Skin epidermis (tissue), 12 donors: ENCODE data around the gene PKNOX2.
A peak's percentile ranks its signal among the peaks of the same experiment; 100 is the strongest.

Experiments used
- H3K27ac ChIP-seq, 21 experiments: fragments of 200-600 bp; sonication (generic) in 11 of 21; one replicate each; pipeline ENCODE4 v1.5.0; 2020; ENCODE audit warnings: mild to moderate bottlenecking in 3 of 21, inconsistent platforms in 2 of 21, moderate library complexity in 2 of 21
- H3K4me3 ChIP-seq, 7 experiments: fragments of 200-600 bp; sonication (generic) in 2 of 7; one replicate each; pipeline ENCODE4 v1.5.0; 2020; ENCODE audit warnings: inconsistent platforms in 2 of 7, mild to moderate bottlenecking in 2 of 7, moderate library complexity in 1 of 7

Gene PKNOX2

DNA sequence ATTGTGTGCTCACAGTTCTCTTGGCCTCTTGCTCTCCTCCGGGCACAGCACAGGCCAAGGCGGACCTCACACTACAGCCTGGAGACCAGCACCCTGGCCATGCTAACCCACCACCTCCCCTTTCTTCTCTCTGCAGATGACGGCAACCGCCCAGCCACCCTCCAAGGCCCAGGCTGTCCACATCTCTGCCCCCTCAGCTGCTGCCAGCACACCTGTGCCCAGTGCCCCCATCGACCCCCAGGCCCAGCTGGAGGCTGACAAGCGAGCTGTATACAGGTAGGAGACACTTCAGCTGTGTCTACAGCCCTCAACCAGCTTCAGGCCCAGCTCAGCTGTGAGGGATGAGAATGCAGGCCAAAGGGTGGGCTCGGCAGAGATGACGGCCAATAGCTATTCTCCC, 203.2 kb downstream of the PKNOX2 start:
- Histone ChIP-seq H3K27ac (no peak overlapping the region), H3K4me3 (no peak overlapping the region)

DNA sequence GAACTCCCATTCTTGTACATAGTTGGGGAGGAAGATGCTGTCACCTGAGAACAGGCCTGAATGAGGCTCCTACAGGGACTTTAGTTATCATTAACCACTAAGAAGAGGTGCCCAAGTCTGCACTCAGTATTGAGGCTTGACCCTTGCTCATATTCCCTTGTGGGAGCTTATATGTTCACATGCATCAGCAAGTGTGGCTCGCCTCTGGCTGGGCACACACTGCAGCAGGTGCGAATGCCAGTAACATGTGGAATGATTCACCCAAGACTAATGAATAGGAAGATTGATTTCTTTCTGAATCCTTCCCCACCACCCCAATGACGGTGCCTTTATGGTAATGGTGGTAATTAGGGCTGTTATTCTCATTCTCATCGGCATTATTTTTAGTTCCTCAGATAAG, 204.2 kb downstream of the PKNOX2 start:
- no peak overlapping the region for H3K27ac ChIP-seq
- no peak overlapping the region for H3K4me3 ChIP-seq

DNA sequence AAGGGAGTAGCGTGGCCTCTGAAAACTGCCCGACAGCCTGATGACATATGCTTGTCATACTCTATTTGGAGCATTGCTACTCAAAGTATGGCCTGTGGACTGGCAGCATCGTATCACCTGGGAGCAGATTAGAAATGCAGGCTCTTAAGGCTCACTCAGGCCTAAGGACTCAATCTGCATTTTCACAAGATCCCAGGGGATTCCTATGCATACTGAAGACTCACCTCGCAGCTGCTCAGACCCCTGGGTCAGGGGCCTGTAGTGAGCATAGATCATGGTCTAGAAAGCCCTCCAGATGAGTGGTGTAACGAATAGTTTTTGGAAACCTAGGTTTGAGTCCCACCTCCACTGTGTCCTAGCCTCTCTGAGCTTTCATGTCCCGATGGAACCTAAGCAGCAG, 205.3 kb downstream of the PKNOX2 start:
- Histone ChIP-seq H3K27ac (no peak overlapping the region), H3K4me3 (no peak overlapping the region)

DNA sequence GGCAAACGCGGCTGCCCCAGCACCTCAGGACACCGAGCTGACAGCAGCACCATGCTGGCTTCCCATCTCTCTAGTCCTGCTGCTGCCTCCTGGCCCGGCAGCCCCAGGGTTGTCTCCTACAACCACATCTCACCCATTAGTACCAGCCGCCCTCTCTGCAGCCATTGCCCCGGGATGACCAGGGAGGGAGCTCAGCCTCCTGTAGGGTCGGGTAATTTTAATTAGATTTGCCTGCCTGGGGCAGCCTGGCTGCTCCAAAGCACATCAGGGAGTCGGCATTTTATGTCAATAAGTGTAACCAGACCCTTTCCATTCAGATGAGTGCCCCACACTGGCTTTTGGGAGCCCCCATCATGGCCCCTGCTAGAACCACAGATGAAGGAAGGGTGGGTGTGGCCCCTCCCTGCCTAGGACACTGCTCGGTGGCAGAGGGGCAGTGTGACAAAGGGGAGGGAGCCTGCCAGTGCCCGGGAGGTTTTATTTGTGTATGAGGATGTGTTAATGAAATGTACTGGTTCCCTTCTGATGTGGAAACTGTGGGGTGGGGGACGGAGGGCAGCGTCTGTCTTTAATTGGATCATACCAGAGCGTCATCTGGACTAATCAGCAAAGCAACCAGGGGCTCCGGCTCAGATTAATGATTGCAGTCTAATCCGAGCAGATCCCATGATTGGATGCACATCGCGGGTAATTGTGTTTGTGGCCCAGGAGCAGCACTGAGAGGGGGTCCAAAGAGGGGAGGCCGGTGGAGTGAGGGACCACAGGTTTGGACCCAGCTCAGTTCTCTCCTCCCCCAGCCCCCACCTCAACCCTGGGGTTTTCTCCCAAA, 206.2 kb downstream of the PKNOX2 start:
- H3K27ac ChIP-seq: no peak overlapping the region
- no peak overlapping the region for H3K4me3 ChIP-seq

DNA sequence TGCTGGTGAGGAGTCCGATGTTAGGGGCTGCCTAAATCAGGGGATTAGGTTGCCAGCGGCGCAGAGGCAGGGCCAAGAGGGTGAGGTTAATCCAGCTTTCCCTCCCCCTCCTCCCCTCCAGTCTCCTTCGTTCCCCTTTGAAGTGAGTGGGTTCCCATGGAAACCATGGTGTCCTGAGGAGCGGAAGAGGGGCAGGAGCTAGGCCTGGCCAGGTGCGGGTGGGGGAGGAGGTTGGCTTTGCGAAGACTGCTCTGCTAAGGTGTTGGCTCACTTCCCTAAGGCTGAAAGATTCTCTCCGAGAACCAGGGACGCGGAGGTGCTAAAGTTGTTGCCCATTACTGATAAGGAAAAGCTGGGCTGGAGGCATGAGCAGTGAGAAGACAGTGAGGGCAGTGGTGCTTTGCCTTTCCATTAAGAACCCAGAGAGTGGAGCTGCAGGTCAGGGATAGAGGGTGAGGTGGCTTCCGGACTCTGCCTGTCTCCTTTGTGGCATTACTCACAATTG, 206.9 kb downstream of the PKNOX2 start:
- Histone ChIP-seq H3K4me3 (no peak overlapping the region), H3K27ac (no peak overlapping the region)

DNA sequence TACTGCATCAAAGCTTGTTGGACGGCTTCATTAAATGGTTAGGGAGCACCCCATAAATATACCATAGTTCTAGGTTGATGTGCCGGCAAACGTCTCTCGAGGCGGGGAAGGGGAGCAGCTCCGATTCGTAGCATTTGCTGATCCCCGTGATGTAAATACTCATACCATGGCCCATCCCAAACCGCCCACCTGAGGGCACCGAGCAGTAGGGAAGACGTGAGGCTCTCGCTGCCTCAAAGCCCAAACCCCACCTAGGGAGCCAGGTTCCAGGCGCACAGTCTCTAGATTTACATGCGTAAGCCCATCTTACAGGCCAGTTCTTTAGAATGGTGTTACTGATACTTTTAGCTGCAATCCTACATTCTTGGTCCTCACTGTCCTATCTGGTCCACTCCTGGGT, 207.5 kb downstream of the PKNOX2 start:
- H3K27ac ChIP-seq: no peak overlapping the region
- no peak overlapping the region for H3K4me3 ChIP-seq

DNA sequence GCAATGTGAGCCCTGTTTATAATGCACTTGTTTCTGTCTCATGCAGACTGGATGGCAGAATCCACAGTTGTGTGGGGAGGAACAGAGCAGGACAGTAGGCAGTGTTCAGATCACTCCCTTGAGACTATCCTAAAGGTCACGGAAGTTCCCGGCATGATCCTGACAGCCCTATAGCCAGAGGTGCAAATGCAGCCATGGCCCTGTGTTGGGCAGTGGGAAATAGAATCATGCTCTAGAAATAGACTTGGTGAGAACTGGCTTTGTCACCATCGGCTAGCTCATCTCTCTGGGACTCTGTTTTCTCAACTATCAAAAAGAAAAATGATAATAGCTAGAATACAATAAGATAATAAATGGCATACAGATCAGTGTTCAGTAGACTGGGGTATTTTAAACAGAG, 208.4 kb downstream of the PKNOX2 start:
- Histone ChIP-seq H3K27ac (no peak overlapping the region), H3K4me3 (no peak overlapping the region)

DNA sequence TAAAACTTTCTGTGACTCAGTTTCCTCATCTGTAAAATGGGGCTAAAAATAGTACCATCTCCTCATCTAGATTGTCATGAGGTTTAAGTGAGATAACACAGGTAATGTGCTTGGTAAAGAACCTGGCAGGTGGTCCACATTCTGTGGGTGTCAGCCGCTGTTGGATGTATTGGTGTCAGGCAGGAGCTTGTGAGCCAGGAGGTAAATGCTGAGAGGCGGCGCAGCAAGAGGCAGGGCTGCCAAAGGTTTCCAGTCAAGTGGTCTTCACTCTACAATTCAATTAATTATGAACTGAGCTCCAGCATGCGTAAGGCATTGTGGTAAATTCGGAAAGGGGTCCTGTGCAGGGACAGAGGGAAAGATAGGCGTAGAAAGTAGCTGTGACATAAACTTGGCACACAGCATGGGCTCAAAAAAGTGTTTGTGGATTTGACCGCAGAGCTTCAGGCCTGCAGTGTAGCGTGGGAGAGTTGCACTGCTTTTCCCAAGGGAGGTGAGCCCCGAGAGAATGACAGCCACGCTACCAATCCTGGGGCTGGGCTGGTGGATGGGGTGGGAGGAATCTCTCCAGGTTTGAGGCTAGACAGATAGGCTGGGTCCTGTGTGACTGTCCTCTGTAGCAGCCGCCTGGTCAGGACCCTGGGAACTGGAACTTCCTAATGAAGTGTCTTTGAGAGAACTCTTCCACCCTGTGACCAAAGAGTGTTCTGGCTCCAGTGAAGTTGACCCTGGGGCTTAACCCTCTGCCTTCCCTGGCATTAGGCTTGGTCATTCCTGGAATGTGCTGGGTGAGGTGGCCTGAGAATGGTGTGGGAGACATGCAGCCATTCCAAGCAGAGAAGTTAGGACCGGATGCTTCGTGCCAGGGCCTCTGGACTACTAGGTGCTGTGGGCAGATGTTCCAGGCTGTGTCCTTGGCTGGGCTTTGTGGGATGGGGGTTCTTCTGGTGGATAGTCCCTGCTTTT, 209.2 kb downstream of the PKNOX2 start:
- no peak overlapping the region for H3K27ac ChIP-seq
- H3K4me3 ChIP-seq: no peak overlapping the region

DNA sequence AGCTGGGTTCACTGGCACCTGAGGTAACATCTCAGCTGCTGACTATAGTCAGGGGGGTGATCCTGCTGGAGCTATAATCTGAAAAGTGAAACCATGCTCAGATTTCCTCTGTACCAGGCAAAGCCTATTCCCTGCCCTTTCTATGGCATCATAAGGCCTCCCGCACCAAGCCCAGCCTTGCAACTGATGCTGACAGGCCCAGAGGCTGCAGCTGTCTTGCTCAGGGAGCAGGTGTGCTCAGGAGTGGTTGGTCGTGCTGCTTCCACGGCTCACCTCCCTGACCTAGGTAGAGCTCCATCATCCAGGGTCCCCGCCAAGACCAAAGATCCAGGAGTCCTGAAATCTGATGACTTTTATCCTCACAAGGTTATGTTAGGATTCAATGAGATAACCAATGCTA, 209.8 kb downstream of the PKNOX2 start:
- no peak overlapping the region for H3K27ac ChIP-seq
- H3K4me3 ChIP-seq: no peak overlapping the region

DNA sequence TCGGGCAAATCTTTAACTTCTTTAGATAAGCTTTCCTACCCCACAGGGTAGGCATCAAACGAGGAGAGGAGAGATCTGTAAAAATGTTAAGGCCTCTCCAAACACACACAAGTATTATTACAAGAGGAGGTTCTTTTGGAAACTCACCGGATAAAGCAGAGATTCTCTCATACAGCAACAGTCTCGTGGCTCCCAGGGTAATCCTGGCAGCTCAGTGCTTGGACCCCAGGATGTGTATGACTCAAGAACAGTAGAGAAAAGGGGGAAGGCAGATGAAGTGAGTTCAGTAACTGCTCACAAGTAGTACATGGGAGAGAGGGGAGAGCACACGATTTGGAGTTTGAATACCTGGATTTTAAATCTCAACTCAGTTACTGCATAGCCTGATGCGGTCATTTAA, 210.6 kb downstream of the PKNOX2 start:
- Histone ChIP-seq H3K4me3 (no peak overlapping the region), H3K27ac (no peak overlapping the region)

DNA sequence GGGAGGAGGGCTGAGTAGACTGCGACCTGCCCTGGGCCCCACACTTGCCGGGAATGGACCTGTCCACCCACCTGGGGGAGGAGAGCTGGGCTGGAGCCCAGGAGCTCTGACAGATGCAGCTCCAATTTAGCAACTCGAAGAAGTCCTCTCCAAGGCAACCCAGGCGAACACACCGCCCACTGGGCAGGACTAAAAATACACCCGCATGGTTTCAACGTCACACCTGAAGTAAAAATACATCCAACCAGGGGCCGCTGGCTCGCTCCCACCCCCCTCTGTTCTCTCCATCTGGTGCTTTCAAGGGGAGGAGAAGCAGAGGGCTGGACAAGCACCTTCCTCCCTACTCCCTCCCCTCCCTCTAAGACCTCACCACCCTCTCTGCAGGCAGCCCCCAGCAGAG, 211.6 kb downstream of the PKNOX2 start:
- H3K4me3 ChIP-seq: no peak overlapping the region
- H3K27ac ChIP-seq: peak overlapping the region in 1 of 21 experiments; percentile 65

DNA sequence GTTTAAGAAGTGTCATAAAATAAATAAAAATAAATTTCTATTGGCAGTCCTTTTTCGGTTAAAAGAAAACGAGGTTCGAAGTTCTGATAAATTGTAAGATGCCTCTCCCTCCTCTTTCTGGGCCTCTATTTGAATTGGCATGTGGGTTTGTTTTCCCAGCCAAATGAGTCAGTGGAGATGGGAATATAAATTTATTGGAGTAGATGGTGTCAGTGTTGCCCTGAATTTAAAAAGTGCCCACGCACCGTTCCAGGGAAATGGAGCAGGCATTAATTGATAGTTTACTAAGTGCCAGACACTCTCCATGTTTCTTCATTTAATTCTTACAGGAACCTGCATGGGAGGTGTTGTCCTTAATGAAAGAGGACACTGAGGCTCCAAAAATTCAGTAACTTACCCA, 212.3 kb downstream of the PKNOX2 start:
- no peak overlapping the region for H3K4me3 ChIP-seq
- no peak overlapping the region for H3K27ac ChIP-seq

DNA sequence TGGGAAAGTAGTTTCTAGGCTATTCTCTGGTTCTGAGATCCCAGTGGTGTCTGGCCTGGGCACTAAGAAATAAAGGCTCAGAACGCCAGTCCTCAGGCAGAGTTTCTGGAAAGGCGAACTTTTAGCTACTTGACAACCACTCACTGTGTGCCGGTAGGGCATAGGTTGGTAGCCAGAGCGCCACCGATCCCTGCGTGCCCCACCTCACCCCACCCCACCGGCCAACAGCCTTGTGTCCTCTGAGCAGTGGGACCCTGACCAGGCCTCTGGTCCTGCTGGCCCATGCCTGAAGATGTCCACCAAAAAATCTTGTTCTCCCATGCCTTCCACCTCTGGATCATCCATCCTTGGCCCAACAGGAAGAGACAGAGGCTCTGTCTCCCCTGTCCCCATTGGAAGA, 213.5 kb downstream of the PKNOX2 start:
- Histone ChIP-seq H3K27ac (no peak overlapping the region), H3K4me3 (no peak overlapping the region)

DNA sequence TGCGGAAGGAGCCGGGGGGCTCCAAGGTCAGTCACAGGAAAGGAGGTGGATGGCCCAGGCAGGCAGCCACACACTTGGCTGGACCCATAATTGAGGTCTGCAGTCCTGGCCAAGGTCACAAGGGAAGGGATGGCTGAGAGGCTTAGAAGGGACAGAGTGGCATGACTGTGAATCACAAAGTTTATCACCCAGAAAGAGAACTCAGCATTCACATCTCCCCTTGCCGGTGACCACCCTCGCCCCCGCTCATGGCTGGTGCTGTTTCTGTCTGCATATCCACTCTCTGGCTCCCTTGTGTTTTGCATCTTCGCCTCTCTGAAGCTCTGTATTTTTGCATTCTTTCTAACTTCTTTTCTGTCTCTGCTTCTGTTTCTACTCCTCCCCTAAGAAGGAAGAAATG, 214.0 kb downstream of the PKNOX2 start:
- H3K27ac ChIP-seq: no peak overlapping the region
- H3K4me3 ChIP-seq: no peak overlapping the region

DNA sequence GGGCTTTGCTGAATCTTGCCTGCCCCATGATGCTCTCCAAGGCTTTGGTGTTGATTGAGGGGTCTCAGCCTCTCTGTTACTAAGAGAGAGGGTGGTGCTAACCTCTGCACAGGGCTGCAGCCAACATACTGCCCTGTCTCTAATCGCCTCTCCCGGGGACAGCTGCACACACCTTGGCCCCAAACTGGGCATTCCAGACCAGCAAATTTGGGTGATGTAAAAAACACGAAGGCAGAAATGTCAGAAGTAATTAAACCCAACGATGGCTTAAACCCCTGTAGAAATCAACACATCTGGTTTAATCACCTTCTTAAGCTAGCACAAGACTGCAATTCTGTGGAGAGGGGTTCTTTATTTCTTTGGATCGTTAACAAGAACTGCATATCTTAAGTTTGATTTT, 215.0 kb downstream of the PKNOX2 start:
- H3K27ac ChIP-seq: no peak overlapping the region
- no peak overlapping the region for H3K4me3 ChIP-seq

DNA sequence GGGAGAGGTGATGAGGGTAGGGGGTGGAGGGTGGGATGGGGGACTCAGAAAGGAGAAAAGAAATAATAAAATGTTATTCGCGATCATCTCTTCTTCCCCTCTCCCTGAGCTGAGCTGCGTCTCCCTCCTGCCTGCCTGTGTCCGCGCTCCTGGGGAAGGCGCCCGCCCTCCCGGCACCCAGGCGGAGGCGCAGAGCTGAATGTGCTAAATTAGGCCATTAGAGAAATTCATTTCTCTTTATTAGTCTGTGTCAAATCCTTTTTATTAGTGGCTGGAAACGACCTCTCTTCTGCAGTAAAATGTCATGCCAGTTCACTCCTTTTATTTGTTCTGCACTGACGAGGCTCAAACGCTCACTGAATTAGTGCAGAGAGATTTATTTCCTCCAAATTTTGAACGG, 215.4 kb downstream of the PKNOX2 start:
- Histone ChIP-seq H3K27ac (no peak overlapping the region), H3K4me3 (no peak overlapping the region)

DNA sequence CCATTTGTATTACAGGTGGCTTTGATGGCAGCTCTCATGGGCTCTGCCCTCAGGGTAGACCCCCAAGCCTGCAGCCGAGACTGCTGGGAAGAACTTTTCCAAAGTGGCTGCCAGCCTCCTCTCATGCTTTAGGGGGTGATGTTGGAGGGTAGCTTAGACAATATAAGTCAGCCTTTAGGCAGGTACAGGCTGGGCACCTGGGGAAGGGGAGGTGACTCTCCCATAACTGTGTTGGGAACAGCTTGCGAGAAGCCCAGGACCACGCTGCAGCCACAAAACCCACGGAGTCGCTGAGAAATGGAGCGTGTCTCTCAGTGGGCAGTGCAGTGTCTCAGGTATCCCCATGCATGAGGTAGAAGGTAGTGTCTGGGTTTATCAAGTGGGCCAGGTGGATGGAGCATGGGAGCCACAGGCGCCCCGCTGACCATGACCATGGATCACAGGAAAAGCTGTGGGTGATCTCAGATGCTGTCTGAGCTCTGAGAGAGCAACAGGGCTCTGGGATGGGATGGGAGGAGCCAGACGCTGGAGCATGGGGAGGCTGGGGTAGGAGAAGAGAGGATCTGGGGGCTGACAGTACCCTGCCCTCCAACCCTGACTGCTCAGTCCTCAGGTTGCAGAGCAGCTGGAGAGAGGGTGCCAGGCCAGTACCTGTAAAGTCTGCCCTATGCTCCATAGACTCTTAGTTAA, 216.3 kb downstream of the PKNOX2 start:
- H3K27ac ChIP-seq: no peak overlapping the region
- H3K4me3 ChIP-seq: no peak overlapping the region

DNA sequence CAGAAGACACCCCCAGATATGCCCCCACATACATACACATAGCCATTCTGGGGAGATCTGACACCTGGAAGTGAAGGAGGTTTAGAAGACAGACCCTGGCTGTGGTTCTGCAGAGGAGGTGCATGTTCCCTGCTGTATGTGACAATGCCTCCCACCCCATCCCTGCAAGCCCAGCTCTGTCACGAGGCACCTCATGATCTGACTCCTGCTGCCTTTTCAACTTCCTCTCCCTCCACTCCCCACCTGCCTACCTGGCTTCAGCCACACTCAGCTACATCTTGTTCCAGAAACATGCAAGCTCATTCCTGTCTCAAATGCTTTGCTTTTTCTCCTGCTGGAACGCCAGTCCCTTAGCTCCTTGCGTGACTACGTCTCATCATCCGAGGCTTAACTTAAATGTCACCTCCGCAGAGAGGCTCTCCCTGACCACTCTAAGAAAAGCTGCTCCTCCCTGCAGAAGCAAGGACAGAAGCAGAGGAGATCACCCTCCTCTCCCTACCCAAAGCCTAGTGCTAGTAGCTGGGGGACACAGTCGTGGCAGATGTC, 217.0 kb downstream of the PKNOX2 start:
- Histone ChIP-seq H3K27ac (no peak overlapping the region), H3K4me3 (no peak overlapping the region)

DNA sequence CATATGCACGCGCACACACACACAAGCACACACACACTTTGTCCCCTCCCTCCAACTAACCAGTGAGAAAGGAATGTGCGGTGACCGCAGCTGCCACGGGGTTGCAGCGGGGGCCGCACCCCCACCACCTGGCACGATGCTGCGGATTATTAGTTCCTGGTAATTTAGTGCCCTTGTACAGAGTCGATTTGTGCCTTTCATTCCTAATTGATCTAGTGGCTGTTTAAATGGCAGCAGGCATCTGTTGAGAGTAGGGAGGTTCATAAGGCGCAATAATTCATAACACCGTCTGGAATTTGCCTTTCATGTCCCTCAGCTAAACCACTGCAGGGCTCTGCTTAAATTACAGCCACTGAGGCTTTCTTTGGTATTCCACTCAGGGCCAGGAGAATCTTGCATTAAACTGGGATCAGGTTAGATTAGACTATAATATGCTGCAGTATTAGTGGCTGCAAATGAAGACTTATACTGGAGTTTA, 217.8 kb downstream of the PKNOX2 start:
- Histone ChIP-seq H3K4me3 (no peak overlapping the region), H3K27ac (no peak overlapping the region)

DNA sequence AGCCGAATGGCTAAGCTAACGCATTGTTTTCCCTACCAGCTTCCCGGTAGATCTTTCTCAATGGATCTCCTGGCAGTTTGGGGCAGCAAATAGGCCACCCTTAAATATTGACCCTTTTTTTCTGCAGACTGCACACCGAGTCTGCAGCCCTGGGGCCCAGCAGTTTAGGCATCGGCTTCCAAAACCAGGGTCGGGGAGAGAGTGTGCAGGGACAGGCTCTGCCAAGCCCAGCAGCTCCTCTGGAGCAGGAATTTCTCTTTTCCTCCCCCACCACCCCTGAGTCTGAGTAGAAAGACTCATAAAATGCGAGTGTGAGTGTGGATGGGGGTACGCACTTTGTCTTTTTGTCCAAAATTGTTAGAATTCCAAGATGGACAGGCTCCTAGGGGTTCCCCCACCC, 218.3 kb downstream of the PKNOX2 start:
- H3K27ac ChIP-seq: no peak overlapping the region
- H3K4me3 ChIP-seq: no peak overlapping the region
